WTC11 (cell line): Measurements from ENCODE around the gene VTA1.

Experiments
- AFF4 ChIP-seq: sonication (generic); formaldehyde crosslinking; IDR thresholded peaks from 2 replicates; pipeline ENCODE4 v1.8.1; 2023; ENCODE audit warnings: mild to moderate bottlenecking, missing genetic modification reagents, borderline replicate concordance
- ATF2 ChIP-seq: sonication (generic); formaldehyde crosslinking; IDR thresholded peaks from 2 replicates; pipeline ENCODE4 v1.8.1; 2022; ENCODE audit warnings: low read depth, missing genetic modification reagents, borderline replicate concordance
- CTCF ChIP-seq: fragments of 200-600 bp; IDR thresholded peaks from 2 replicates; pipeline ENCODE4 v1.8.0; 2022; ENCODE audit warnings: antibody characterized with exemption
- ELF4 ChIP-seq: sonication (generic); formaldehyde crosslinking; IDR thresholded peaks from 2 replicates; pipeline ENCODE4 v1.8.1; 2022; ENCODE audit warnings: low read depth, mild to moderate bottlenecking, moderate library complexity, missing genetic modification reagents
- FOXJ3 ChIP-seq: sonication (generic); formaldehyde crosslinking; IDR thresholded peaks from 2 replicates; pipeline ENCODE4 v1.9.0; 2021; ENCODE audit warnings: missing genetic modification reagents, mild to moderate bottlenecking, borderline replicate concordance
- FOXK1 ChIP-seq: sonication (generic); formaldehyde crosslinking; IDR thresholded peaks from 2 replicates; pipeline ENCODE4 v1.8.0; 2022; ENCODE audit warnings: mild to moderate bottlenecking, moderate library complexity, missing genetic modification reagents
- MXD4 ChIP-seq: fragments of 250-450 bp; sonication (Bioruptor Pico); IDR thresholded peaks from 2 replicates; pipeline ENCODE4 v1.8.0; 2021; ENCODE audit warnings: mild to moderate bottlenecking, moderate library complexity, borderline replicate concordance
- NR2C2 ChIP-seq: sonication (generic); formaldehyde crosslinking; IDR thresholded peaks from 2 replicates; pipeline ENCODE4 v1.8.0; 2022; ENCODE audit warnings: mild to moderate bottlenecking, missing genetic modification reagents
- SMAD4 ChIP-seq: sonication (generic); formaldehyde crosslinking; IDR thresholded peaks from 2 replicates; pipeline ENCODE4 v1.8.0; 2022; ENCODE audit warnings: mild to moderate bottlenecking, missing genetic modification reagents
- TEAD4 ChIP-seq: sonication (generic); formaldehyde crosslinking; IDR thresholded peaks from 2 replicates; pipeline ENCODE4 v1.8.0; 2022; ENCODE audit warnings: mild to moderate bottlenecking, missing genetic modification reagents
- USF1 ChIP-seq: sonication (generic); formaldehyde crosslinking; IDR thresholded peaks from 2 replicates; pipeline ENCODE4 v1.8.0; 2022; ENCODE audit warnings: mild to moderate bottlenecking, missing genetic modification reagents
- ZNF263 ChIP-seq: sonication (generic); formaldehyde crosslinking; IDR thresholded peaks from 2 replicates; pipeline ENCODE4 v1.8.1; 2022; ENCODE audit warnings: low read depth, mild to moderate bottlenecking, moderate library complexity, missing genetic modification reagents
- ZNF416 ChIP-seq: fragments of 250-450 bp; sonication (Bioruptor Pico); IDR thresholded peaks from 2 replicates; pipeline ENCODE4 v1.9.0; 2021; ENCODE audit warnings: mild to moderate bottlenecking, inconsistent platforms
- TF ChIP-seq, protein P1 (sequence below): fragments of 250-450 bp; sonication (Bioruptor Pico); IDR thresholded peaks from 2 replicates; pipeline ENCODE4 v2.1.2; 2022; ENCODE audit warnings: mild to moderate bottlenecking, moderate library complexity

DNA sequence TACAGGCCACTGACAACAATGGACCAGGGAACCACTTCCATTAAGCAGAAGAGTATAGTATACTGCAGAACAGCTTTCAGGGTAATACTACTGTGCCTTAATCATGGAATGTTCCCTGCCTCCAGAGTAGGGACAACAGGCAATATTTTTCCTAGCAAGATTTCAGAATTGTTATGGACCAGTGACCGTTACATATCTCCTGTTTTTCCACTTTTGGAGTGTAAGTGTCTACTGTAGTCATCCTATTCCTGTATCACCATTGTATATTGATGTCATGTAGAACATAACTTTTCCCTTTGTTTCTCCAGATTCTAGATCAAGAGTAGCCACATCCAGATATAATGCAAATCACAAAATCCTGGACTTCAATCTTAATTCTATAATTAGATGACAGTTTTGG lies 16.2 kb upstream of the VTA1 start:
- TF ChIP-seq CTCF: no peak
- no peak for TF ChIP-seq ELF4 (CRISPR knock-in tag)
- no peak for TF ChIP-seq ZNF263 (CRISPR knock-in tag)
- TF ChIP-seq MXD4 (CRISPR knock-in tag): no peak
- no peak for TF ChIP-seq FOXK1 (CRISPR knock-in tag)
- TF ChIP-seq, protein P1, sequence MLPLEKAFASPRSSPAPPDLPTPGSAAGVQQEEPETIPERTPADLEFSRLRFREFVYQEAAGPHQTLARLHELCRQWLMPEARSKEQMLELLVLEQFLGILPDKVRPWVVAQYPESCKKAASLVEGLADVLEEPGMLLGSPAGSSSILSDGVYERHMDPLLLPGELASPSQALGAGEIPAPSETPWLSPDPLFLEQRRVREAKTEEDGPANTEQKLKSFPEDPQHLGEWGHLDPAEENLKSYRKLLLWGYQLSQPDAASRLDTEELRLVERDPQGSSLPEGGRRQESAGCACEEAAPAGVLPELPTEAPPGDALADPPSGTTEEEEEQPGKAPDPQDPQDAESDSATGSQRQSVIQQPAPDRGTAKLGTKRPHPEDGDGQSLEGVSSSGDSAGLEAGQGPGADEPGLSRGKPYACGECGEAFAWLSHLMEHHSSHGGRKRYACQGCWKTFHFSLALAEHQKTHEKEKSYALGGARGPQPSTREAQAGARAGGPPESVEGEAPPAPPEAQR (CRISPR knock-in tag): no peak
- no peak for TF ChIP-seq NR2C2 (CRISPR knock-in tag)
- TF ChIP-seq USF1 (CRISPR knock-in tag): no peak
- TF ChIP-seq FOXJ3 (CRISPR knock-in tag): no peak
- no peak for TF ChIP-seq SMAD4 (CRISPR knock-in tag)
- TF ChIP-seq ZNF416: no peak
- no peak for TF ChIP-seq TEAD4 (CRISPR knock-in tag)
- TF ChIP-seq ATF2: no peak
- no peak for TF ChIP-seq AFF4 (CRISPR knock-in tag)
